Retina (tissue), 1 donor: ENCODE measurements around the gene TUSC2.

Experiments used
- DNase-seq: peaks from one replicate; pipeline ENCODE4 v3.0.0-alpha.2; 2016

TUSC2 gene

GRCh38 chr3:50327943-50328691, at the start of gene TUSC2:
TSS of gene TUSC2 (minus strand) at chr3:50328223. CDS start at chr3:50328099, 124 bp downstream.
- peak; percentile 96 for DNase-seq

- DNase-seq: no peak
Measured at GRCh38 chr3:50375258-50375931, 47.4 kb upstream of the TUSC2 start.

- peak; percentile 42 for DNase-seq
Measured at GRCh38 chr3:50374363-50375257, 46.6 kb upstream of the TUSC2 start.

GRCh38 chr3:50373146-50374051, 45.4 kb upstream of the TUSC2 start:
- peak; percentile 66 for DNase-seq

GRCh38 chr3:50372349-50372748, 44.3 kb upstream of the TUSC2 start:
- peak; percentile 49 for DNase-seq

GRCh38 chr3:50371133-50371685, 43.2 kb upstream of the TUSC2 start:
- DNase-seq: peak; percentile 58

- DNase-seq: peak; percentile 50
Measured at GRCh38 chr3:50370594-50370993, 42.6 kb upstream of the TUSC2 start.

- no peak for DNase-seq
Measured at GRCh38 chr3:50369012-50369670, 41.1 kb upstream of the TUSC2 start.

GRCh38 chr3:50365842-50366220, 37.8 kb upstream of the TUSC2 start:
- no peak for DNase-seq

GRCh38 chr3:50365080-50365841, 37.2 kb upstream of the TUSC2 start:
- peak; percentile 81 for DNase-seq

GRCh38 chr3:50364573-50365079, 36.6 kb upstream of the TUSC2 start:
- DNase-seq: peak; percentile 75

GRCh38 chr3:50359760-50360110, 31.7 kb upstream of the TUSC2 start:
- no peak for DNase-seq

- DNase-seq: peak; percentile 95
Measured at GRCh38 chr3:50358911-50359759, 31.1 kb upstream of the TUSC2 start, which contains the start of gene TMEM115. TSS of gene TMEM115 (minus strand) at chr3:50359521. CDS start at chr3:50359063, 458 bp downstream.

GRCh38 chr3:50358355-50358910, 30.4 kb upstream of the TUSC2 start:
- no peak for DNase-seq

GRCh38 chr3:50357481-50357880, 29.5 kb upstream of the TUSC2 start:
- DNase-seq: no peak

- DNase-seq: no peak
Measured at GRCh38 chr3:50356553-50356952, 28.5 kb upstream of the TUSC2 start.

GRCh38 chr3:50355829-50356552, 28.0 kb upstream of the TUSC2 start:
- no peak for DNase-seq

GRCh38 chr3:50354850-50355249, 26.8 kb upstream of the TUSC2 start:
- DNase-seq: no peak
